ENCODE data around the gene KDM4B. TPM values are rescaled to one million over a fixed set of nuclear protein-coding genes. Genes with fewer than 3 reads are reported as not detected.

The KDM4B gene
- total and polyA plus RNA-seq, 2 of the 8 experiments (the other 6 are each of a cell fraction or from before 2014, with no cell fraction given) = 12.0 to 31.9 TPM

GRCh38 chr19:4930664-4931063 is 38.2 kb upstream of the KDM4B start:
- Histone ChIP-seq H3K23ac (ENCODE audit: insufficient read length) (no peak overlapping the region), H2AFZ (ENCODE audit: low read length) (no peak overlapping the region), H2BK15ac (ENCODE audit: low read length) (no peak overlapping the region), H3K79me1 (ENCODE audit: low read depth, low read length) (peaks cover 4% of the 10 kb centered on the region), H3K18ac (ENCODE audit: extremely low read depth, low read length) (no peak overlapping the region), H3K27me3 (replicated peaks in 1 of 4; ENCODE audit: control insufficient read depth in 3 of 4, extremely low read depth in 1 of 4, insufficient read depth in 3 of 4, low read length in 3 of 4) (no peaks in the 10 kb centered on the region), H4K91ac (replicated peaks; ENCODE audit: insufficient read length, low read length) (no peak overlapping the region), H3K4me1 (replicated peaks in 1 of 4; ENCODE audit: control insufficient read depth in 3 of 4, insufficient read depth in 4 of 4, low read length in 3 of 4) (peaks cover 0 to 10% (median 4%) of the 10 kb centered on the region in 4 experiments; a peak in 3 of 7 replicates), H2BK20ac (ENCODE audit: low read length) (no peak overlapping the region), H2BK120ac (replicated peaks; ENCODE audit: low read depth, low read length) (no peak overlapping the region), H3K79me2 (ENCODE audit: control insufficient read depth in 1 of 2, insufficient read depth in 2 of 2, low read length in 2 of 2) (peaks cover 0 to 20% of the 10 kb centered on the region in 2 experiments; a peak in 1 of 4 replicates), H3K9ac (replicated peaks in 1 of 4; ENCODE audit: extremely low read depth in 1 of 4, low read depth in 3 of 4, low read length in 3 of 4) (0 out of 7 replicates have a peak overlapping the region, but pooled peaks of 1 of the 4 experiments have one; percentile 11), H4K20me1 (replicated peaks in 1 of 2; ENCODE audit: control insufficient read depth in 1 of 2, insufficient read depth in 2 of 2, low read length in 2 of 2) (peaks cover 14 to 18% of the 10 kb centered on the region in 2 experiments), H2AK5ac (ENCODE audit: low read depth, low read length) (no peak overlapping the region), H3K36me3 (ENCODE audit: control insufficient read depth in 2 of 4, insufficient read depth in 4 of 4, low read length in 3 of 4) (peaks cover 4 to 39% (median 24%) of the 10 kb centered on the region in 4 experiments; a peak in 6 of 8 replicates), H2BK5ac (ENCODE audit: low read depth, low read length) (no peak overlapping the region), H3K27ac (ENCODE audit: low read depth, low read length) (no peak overlapping the region), H3K56ac (replicated peaks; ENCODE audit: insufficient read length, low read depth, low read length) (no peak overlapping the region), H3K14ac (ENCODE audit: insufficient read length) (no peak overlapping the region), H2BK12ac (ENCODE audit: low read depth, low read length) (no peak overlapping the region), H3K4ac (replicated peaks; ENCODE audit: insufficient read length, low read depth, low read length) (no peak overlapping the region), H3K4me3 (ENCODE audit: extremely low read depth in 1 of 4, insufficient read depth in 2 of 4, low read depth in 3 of 4, low read length in 4 of 4) (no peak overlapping the region), H4K8ac (ENCODE audit: extremely low read depth, insufficient read depth, low read length) (no peak overlapping the region), H3K4me2 (ENCODE audit: insufficient read depth in 1 of 2, low read depth in 2 of 2, low read length in 2 of 2) (no peak overlapping the region), H4K5ac (ENCODE audit: insufficient read length, low read depth, low read length) (no peak overlapping the region), H3K23me2 (ENCODE audit: low read depth, low read length) (no peaks in the 10 kb centered on the region), H3K9me3 (ENCODE audit: insufficient read depth in 2 of 2, low read depth in 1 of 2, low read length in 1 of 2) (no peaks in the 10 kb centered on the region)
- FAIRE-seq (no peak), DNase-seq (ENCODE audit: low read depth in 1 of 2, low spot score in 2 of 2) (no peak)
- POLR2A ChIA-PET (ENCODE audit: partially characterized antibody) = no interaction called here
- 94% methylated on average over 28 of the region's 28 CpGs; no CpG with 5 or more reads in 1 of the 2 experiments for WGBS, 2 experiments (ENCODE audit: extremely low coverage in 1 of 2, insufficient coverage in 1 of 2, insufficient read length in 1 of 2, insufficient replicate concordance in 2 of 2, low coverage in 1 of 2, low lambda C conversion rate in 2 of 2, missing lambda C conversion rate in 1 of 2)
- CTCF ChIA-PET (ENCODE audit: partially characterized antibody) = interaction anchor here (0.8 to 7.9 kb wide), 5 partner anchors 9 to 100 kb away, joined by 3 to 51 read pairs (median 13); no protein-coding TSS in a partner anchor
- TF ChIP-seq FOSL1 (IDR thresholded peaks at IDR 0.05; ENCODE audit: insufficient read depth, low read depth, low read length) (no peak), CREB1 (IDR thresholded peaks at IDR 0.05) (no peak), SRF (IDR thresholded peaks at IDR 0.05; ENCODE audit: low read depth, low read length) (no peak), BRCA1 (IDR thresholded peaks at IDR 0.05; ENCODE audit: low read depth, low read length) (no peak), POU5F1 (IDR thresholded peaks at IDR 0.05; ENCODE audit: low read depth, low read length) (no peak), RFX5 (IDR thresholded peaks at IDR 0.05; ENCODE audit: borderline replicate concordance, low read depth, low read length) (no peak), CHD2 (IDR thresholded peaks at IDR 0.05; ENCODE audit: low read length) (no peak), RAD21 (IDR thresholded peaks at IDR 0.05 in 1 of 2, conservative IDR thresholded peaks at IDR 0.05 in 1 of 2; ENCODE audit: low read depth in 2 of 2, low read length in 2 of 2) (no peak), ZNF274 (IDR thresholded peaks at IDR 0.05; ENCODE audit: borderline replicate concordance, extremely low read depth, low read length) (no peak), SP2 (IDR thresholded peaks at IDR 0.05; ENCODE audit: low read length) (no peak), GTF2F1 (IDR thresholded peaks at IDR 0.05; ENCODE audit: borderline replicate concordance, low read depth, low read length) (no peak), PHF8 (conservative IDR thresholded peaks at IDR 0.05; ENCODE audit: low read depth, low read length) (no peak), YY1 (IDR thresholded peaks at IDR 0.05; ENCODE audit: low read depth, low read length) (no peak), HDAC2 (IDR thresholded peaks at IDR 0.05; ENCODE audit: borderline replicate concordance in 1 of 2, low read depth in 2 of 2, low read length in 2 of 2) (no peak), TBP (IDR thresholded peaks at IDR 0.05; ENCODE audit: low read depth, low read length) (no peak)
